ENCODE results near the gene TRPC4.
"Not testable (repeated sequence)": the region's sequence is repeated elsewhere in the genome, so short reads cannot be mapped to it uniquely, and the experiment has no call there.

The TRPC4 gene

GRCh38 chr13:37601648-37602440 is 267.7 kb downstream of the TRPC4 start:
- DNase-seq (ENCODE audit: low read depth): no peak

GRCh38 chr13:37599519-37599918 is 270.1 kb downstream of the TRPC4 start:
- DNase-seq (ENCODE audit: low read depth): no peak

GRCh38 chr13:37598597-37598996 is 271.0 kb downstream of the TRPC4 start, which contains the start of gene POSTN:
Gene POSTN, minus strand, starts transcription at chr13:37598768. Its CDS starts 42 bp downstream, at chr13:37598726.
- DNase-seq (ENCODE audit: low read depth): no peak

GRCh38 chr13:37597477-37598025 is 272.0 kb downstream of the TRPC4 start:
- DNase-seq (ENCODE audit: low read depth): no peak

- DNase-seq (ENCODE audit: low read depth): no peak
These were observed 272.8 kb downstream of the TRPC4 start for GRCh38 chr13:37596805-37597204.

- no peak for DNase-seq (ENCODE audit: low read depth)
These were observed 274.4 kb downstream of the TRPC4 start for GRCh38 chr13:37595162-37595561.

GRCh38 chr13:37594550-37594949 is 275.0 kb downstream of the TRPC4 start:
- DNase-seq (ENCODE audit: low read depth): no peak

- DNase-seq (ENCODE audit: low read depth): not testable (repeated sequence)
These were observed 280.2 kb downstream of the TRPC4 start for GRCh38 chr13:37589381-37589780.

- no peak for DNase-seq (ENCODE audit: low read depth)
These were observed 282.3 kb downstream of the TRPC4 start for GRCh38 chr13:37587236-37587635.
